Activated CD4-positive, alpha-beta T cell treated with anti-CD3 and anti-CD28 coated beads, Interleukin-10, Interleukin-2, amounts not matched to agents 100 ng/mL and 50 ng/mL, durations not matched to agents 16 hours and 8 hours (primary cell): ENCODE measurements around the gene VSIR.

Experiments used
- DNase-seq: peaks from one replicate; pipeline ENCODE4 v3.0.0-alpha.2; 2020

VSIR gene

GRCh38 chr10:71806704-71807556 is 33.6 kb upstream of the VSIR start:
- no peak for DNase-seq

- no peak for DNase-seq
These were observed 32.7 kb upstream of the VSIR start for GRCh38 chr10:71805776-71806703.

GRCh38 chr10:71804077-71804476 is 30.8 kb upstream of the VSIR start:
- no peak for DNase-seq

GRCh38 chr10:71802715-71803488 is 29.6 kb upstream of the VSIR start:
- no peak for DNase-seq

- DNase-seq, result no peak
These were observed 28.9 kb upstream of the VSIR start for GRCh38 chr10:71802235-71802634.

- no peak for DNase-seq
These were observed 28.0 kb upstream of the VSIR start for GRCh38 chr10:71801361-71801760.

GRCh38 chr10:71799608-71800453 is 26.5 kb upstream of the VSIR start:
- DNase-seq, result no peak

- no peak for DNase-seq
These were observed 25.8 kb upstream of the VSIR start for GRCh38 chr10:71799112-71799511.

- DNase-seq, result no peak
These were observed 24.9 kb upstream of the VSIR start for GRCh38 chr10:71798308-71798624.

GRCh38 chr10:71797533-71798307 is 24.4 kb upstream of the VSIR start:
- DNase-seq, result no peak

GRCh38 chr10:71796749-71797405 is 23.6 kb upstream of the VSIR start:
- DNase-seq, result no peak

- no peak for DNase-seq
These were observed 21.9 kb upstream of the VSIR start for GRCh38 chr10:71795248-71795647.

- peak; percentile 23 for DNase-seq
These were observed 17.6 kb upstream of the VSIR start for GRCh38 chr10:71790749-71791440.

- DNase-seq, result no peak
These were observed 16.6 kb upstream of the VSIR start for GRCh38 chr10:71789871-71790270.

- DNase-seq, result no peak
These were observed 15.6 kb upstream of the VSIR start for GRCh38 chr10:71788954-71789353.

- DNase-seq, result no peak
These were observed 11.5 kb upstream of the VSIR start for GRCh38 chr10:71784679-71785272.

- DNase-seq, result no peak
These were observed 10.8 kb upstream of the VSIR start for GRCh38 chr10:71783917-71784678.

- no peak for DNase-seq
These were observed 9.7 kb upstream of the VSIR start for GRCh38 chr10:71782917-71783490.
